Keratinocyte (primary cell): ENCODE measurements around the gene CXCR6. TPM values are rescaled to one million over a fixed set of nuclear protein-coding genes. Genes with fewer than 3 reads are reported as not detected.

ENCODE experiments used
- DNase-seq: peaks from one replicate; pipeline ENCODE4 v3.0.0-alpha.2; 2011; ENCODE audit warnings: low read depth, missing footprints, low spot score
- FAIRE-seq: peaks from 2 replicates; lab custom pipeline; 2011; peaks lifted over from hg19 to GRCh38; lab: Jason Lieb, UNC
- H2AFZ ChIP-seq: 2 replicates; pipeline ENCODE4 v1.6.0; 2012; ENCODE audit warnings: low read length, control low read depth, inconsistent platforms; ENCODE audit not compliant: control insufficient read depth
- H3K27ac ChIP-seq: 2 replicates; pipeline ENCODE4 v1.5.1; 2011; ENCODE audit warnings: low read length; ENCODE audit not compliant: control insufficient read depth, insufficient read depth
- H3K27me3 ChIP-seq: 3 replicates; pipeline ENCODE4 v1.6.0; 2011; ENCODE audit warnings: low read length; ENCODE audit not compliant: control insufficient read depth, insufficient read depth; ENCODE audit errors: extremely low read depth
- H3K36me3 ChIP-seq, 2 experiments: 2 replicates in 1 of 2; 3 replicates in 1 of 2; pipeline ENCODE4 v1.5.1; 2011; ENCODE audit warnings: low read length in 2 of 2, mild to moderate bottlenecking in 1 of 2; ENCODE audit not compliant: control insufficient read depth in 2 of 2, insufficient read depth in 2 of 2; ENCODE audit errors: extremely low read depth in 1 of 2
- H3K4me1 ChIP-seq: 3 replicates; pipeline ENCODE4 v1.5.1; 2011; ENCODE audit warnings: low read length; ENCODE audit not compliant: control insufficient read depth, insufficient read depth; ENCODE audit errors: extremely low read depth
- H3K4me2 ChIP-seq: 3 replicates; pipeline ENCODE4 v1.6.0; 2011; ENCODE audit warnings: low read depth, low read length; ENCODE audit not compliant: control insufficient read depth, insufficient read depth; ENCODE audit errors: extremely low read depth
- H3K4me3 ChIP-seq, 3 experiments: fragments of 200-600 bp in 1 of 3; sonication (generic) in 1 of 3; 2 replicates in 2 of 3; 3 replicates in 1 of 3; pipeline ENCODE4 v1.5.1; 2011 to 2016; ENCODE audit warnings: low read length in 3 of 3, mild to moderate bottlenecking in 3 of 3, control low read depth in 2 of 3, inconsistent platforms in 1 of 3, low read depth in 1 of 3, mixed read lengths in 1 of 3, mixed run types in 1 of 3, moderate library complexity in 1 of 3; ENCODE audit not compliant: control insufficient read depth in 2 of 3, insufficient read depth in 2 of 3; ENCODE audit errors: extremely low read depth in 1 of 3
- H3K79me2 ChIP-seq: 2 replicates; pipeline ENCODE4 v1.6.0; 2012; ENCODE audit warnings: low read length; ENCODE audit not compliant: control insufficient read depth, insufficient read depth
- H3K9ac ChIP-seq: 3 replicates; pipeline ENCODE4 v1.6.0; 2011; ENCODE audit warnings: low read length; ENCODE audit not compliant: control insufficient read depth, insufficient read depth; ENCODE audit errors: extremely low read depth
- H3K9me1 ChIP-seq: 3 replicates; pipeline ENCODE4 v1.6.0; 2011; ENCODE audit warnings: low read length; ENCODE audit not compliant: control insufficient read depth, insufficient read depth; ENCODE audit errors: extremely low read depth
- H3K9me3 ChIP-seq: 2 replicates; pipeline ENCODE4 v1.5.1; 2012; ENCODE audit warnings: low read depth, low read length; ENCODE audit not compliant: control insufficient read depth
- H4K20me1 ChIP-seq: 3 replicates; pipeline ENCODE4 v1.6.0; 2011; ENCODE audit warnings: low read length; ENCODE audit not compliant: control insufficient read depth, insufficient read depth; ENCODE audit errors: extremely low read depth
- EZH2 ChIP-seq: IDR thresholded peaks from one replicate; pipeline ENCODE4 v1.6.1; 2012; ENCODE audit warnings: inconsistent platforms, mild to moderate bottlenecking, low read length, moderate library complexity
- dilution Hi-C: fragments of 300-500 bp; cut with MboI; formaldehyde crosslinking; loops from one replicate; pipeline ENCODE4 v1.7.0; 2020; ENCODE audit warnings: low sequenced_read_pairs; ENCODE audit not compliant: extremely low pct_ligation_motif_present
- polyA plus RNA-seq, 5 experiments: library from polyadenylated mRNA; depleted of rRNA in 3 of 5; stranded (reverse) in 3 of 5; stranded (forward) in 1 of 5; unstranded in 1 of 5; fragments of >200 nt; gene quantifications; 1 replicate in 1 of 5; 2 replicates in 3 of 5; 3 replicates in 1 of 5; pipeline versions ENCODE4 v1.2.1 to v1.2.3, GENCODE V29; 2011 to 2012; ENCODE audit warnings: missing spikeins in 2 of 5, low read depth in 1 of 5, low replicate concordance in 1 of 5
- TF ChIP-seq, protein P1 (sequence below), 3 experiments: IDR thresholded peaks in 1 of 3; conservative IDR thresholded peaks in 1 of 3; optimal IDR thresholded peaks in 1 of 3; 2 replicates in 2 of 3; 3 replicates in 1 of 3; pipeline versions ENCODE3 to v1.5.1; 2011; ENCODE audit warnings: low read length in 3 of 3, mild to moderate bottlenecking in 3 of 3, moderate library complexity in 2 of 3, control low read depth in 1 of 3, inconsistent platforms in 1 of 3; ENCODE audit not compliant: insufficient read depth in 2 of 3; ENCODE audit errors: extremely low read depth in 1 of 3

CXCR6 gene
- polyA plus RNA-seq, 1 donor (not counting 4 experiments of a cell fraction or from before 2014, with no cell fraction given): not detected

DNA sequence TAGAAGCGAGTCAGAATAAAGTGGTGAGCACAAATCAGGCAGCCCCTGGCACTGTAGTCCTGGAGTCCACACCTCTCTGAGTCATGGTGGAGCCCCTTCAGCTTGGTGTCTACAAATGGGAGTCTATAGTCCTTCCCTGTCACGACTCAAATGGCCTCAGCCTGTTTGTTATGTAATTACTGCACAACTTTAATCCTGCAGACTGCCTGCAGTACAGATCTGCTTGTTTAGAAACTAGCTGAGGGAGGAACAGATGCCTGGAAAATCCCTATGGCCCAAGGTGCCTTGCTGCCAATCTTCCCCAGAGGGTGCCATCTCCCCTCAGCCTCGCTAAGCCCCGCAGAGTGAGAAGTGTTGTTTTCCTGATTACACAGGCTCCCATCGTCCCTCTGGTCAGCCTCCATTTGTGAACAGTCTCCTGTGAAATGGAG lies 3.9 kb upstream of the CXCR6 start:
- TF ChIP-seq EZH2: no peak
- TF ChIP-seq, protein P1, sequence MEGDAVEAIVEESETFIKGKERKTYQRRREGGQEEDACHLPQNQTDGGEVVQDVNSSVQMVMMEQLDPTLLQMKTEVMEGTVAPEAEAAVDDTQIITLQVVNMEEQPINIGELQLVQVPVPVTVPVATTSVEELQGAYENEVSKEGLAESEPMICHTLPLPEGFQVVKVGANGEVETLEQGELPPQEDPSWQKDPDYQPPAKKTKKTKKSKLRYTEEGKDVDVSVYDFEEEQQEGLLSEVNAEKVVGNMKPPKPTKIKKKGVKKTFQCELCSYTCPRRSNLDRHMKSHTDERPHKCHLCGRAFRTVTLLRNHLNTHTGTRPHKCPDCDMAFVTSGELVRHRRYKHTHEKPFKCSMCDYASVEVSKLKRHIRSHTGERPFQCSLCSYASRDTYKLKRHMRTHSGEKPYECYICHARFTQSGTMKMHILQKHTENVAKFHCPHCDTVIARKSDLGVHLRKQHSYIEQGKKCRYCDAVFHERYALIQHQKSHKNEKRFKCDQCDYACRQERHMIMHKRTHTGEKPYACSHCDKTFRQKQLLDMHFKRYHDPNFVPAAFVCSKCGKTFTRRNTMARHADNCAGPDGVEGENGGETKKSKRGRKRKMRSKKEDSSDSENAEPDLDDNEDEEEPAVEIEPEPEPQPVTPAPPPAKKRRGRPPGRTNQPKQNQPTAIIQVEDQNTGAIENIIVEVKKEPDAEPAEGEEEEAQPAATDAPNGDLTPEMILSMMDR (optimal IDR thresholded peaks at IDR 0.05 in 1 of 3, IDR thresholded peaks at IDR 0.05 in 1 of 3, conservative IDR thresholded peaks at IDR 0.05 in 1 of 3; ENCODE audit: extremely low read depth in 1 of 3, insufficient read depth in 2 of 3, low read length in 3 of 3): no peak
- Histone ChIP-seq H3K4me2 (no peak overlapping the region), H3K4me3 (no peak overlapping the region), H3K79me2 (no peaks in the 10 kb centered on the region), H3K9ac (no peak overlapping the region), H3K4me1 (no peaks in the 10 kb centered on the region), H3K36me3 (peaks cover 0 to 3% of the 10 kb centered on the region in 2 experiments), H3K27ac (no peak overlapping the region), H4K20me1 (no peaks in the 10 kb centered on the region), H3K9me1 (no peaks in the 10 kb centered on the region), H2AFZ (no peak overlapping the region), H3K27me3 (no peaks in the 10 kb centered on the region), H3K9me3 (peaks cover 4% of the 10 kb centered on the region)
- FAIRE-seq: no peak
- dilution Hi-C loops: no loop called here
- DNase-seq: no peak

DNA sequence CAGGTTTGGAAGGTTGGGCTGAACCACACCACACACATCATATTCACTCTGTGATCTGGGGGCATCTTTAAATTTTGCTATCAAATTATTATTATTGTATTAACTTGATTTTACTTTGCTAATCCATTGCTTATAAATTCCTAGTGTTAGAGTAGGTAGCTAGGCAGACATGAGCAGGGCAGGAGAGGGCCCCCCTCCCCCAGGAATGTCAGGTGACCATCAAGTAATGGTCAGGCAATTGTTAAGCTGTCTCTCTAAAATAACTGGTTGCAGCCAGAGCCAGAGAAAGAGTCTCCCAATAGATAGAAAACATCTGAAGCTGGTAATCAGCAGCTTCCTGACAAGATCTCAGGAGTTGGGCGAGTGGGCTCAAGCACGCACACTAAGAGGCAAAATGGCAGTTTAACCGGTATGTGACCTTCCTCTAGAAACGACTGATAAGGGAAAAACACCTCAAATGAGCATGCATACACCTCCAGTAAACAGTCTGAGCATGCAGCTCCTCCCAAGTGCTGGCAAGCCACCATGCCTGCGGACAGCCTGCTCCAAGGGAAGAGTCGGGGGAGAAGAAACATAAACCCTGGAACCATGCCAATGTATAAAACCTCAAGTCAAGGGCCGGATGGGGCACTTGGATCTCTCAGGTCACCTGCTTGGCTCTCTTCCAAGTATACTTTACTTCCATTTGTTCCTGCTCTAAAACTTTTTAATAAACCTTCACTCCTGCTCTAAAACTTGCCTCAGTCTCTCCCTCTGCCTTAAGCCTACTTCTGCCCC lies 3.1 kb upstream of the CXCR6 start:
- peaks cover 0 to 3% of the 10 kb centered on the region in 2 experiments for H3K36me3 ChIP-seq
- H3K9me1 ChIP-seq: no peaks in the 10 kb centered on the region
- H3K4me2 ChIP-seq: no peak overlapping the region
- peaks cover 4% of the 10 kb centered on the region for H3K9me3 ChIP-seq
- H3K4me3 ChIP-seq: no peak overlapping the region
- no peaks in the 10 kb centered on the region for H3K4me1 ChIP-seq
- H3K27me3 ChIP-seq: no peaks in the 10 kb centered on the region
- no peaks in the 10 kb centered on the region for H4K20me1 ChIP-seq
- TF ChIP-seq, protein P1 (optimal IDR thresholded peaks at IDR 0.05 in 1 of 3, IDR thresholded peaks at IDR 0.05 in 1 of 3, conservative IDR thresholded peaks at IDR 0.05 in 1 of 3; ENCODE audit: extremely low read depth in 1 of 3, insufficient read depth in 2 of 3, low read length in 3 of 3): no peak
- TF ChIP-seq EZH2: no peak
- no peak overlapping the region for H3K9ac ChIP-seq
- no peak overlapping the region for H2AFZ ChIP-seq
- H3K79me2 ChIP-seq: no peaks in the 10 kb centered on the region
- DNase-seq: no peak
- no peak for FAIRE-seq
- dilution Hi-C loops: no loop called here
- H3K27ac ChIP-seq: no peak overlapping the region
